Stimulated activated naive CD8-positive, alpha-beta T cell treated with anti-CD3 and anti-CD28 coated beads, Interleukin-15, Interleukin-2, amounts not matched to agents 100 ng/mL and 50 ng/mL, for 24 hours (primary cell): ENCODE data around the gene P2RX4.
"Not testable (repeated sequence)": the region's sequence is repeated elsewhere in the genome, so short reads cannot be mapped to it uniquely, and the experiment has no call there.

Experiments used
- H3K27ac Mint-ChIP-seq: one replicate; pipeline ENCODE4 v1.8.0; 2021; ENCODE audit warnings: mild to moderate bottlenecking, mixed read lengths
- H3K27me3 Mint-ChIP-seq: one replicate; pipeline ENCODE4 v1.8.0; 2021; ENCODE audit warnings: mixed read lengths
- H3K36me3 Mint-ChIP-seq: one replicate; pipeline ENCODE4 v1.8.0; 2021; ENCODE audit warnings: low read depth, mixed read lengths
- H3K4me1 Mint-ChIP-seq: one replicate; pipeline ENCODE4 v1.8.0; 2021; ENCODE audit warnings: low read depth, mixed read lengths
- H3K4me3 Mint-ChIP-seq: one replicate; pipeline ENCODE4 v1.8.0; 2021; ENCODE audit warnings: mild to moderate bottlenecking, mixed read lengths
- H3K9me3 Mint-ChIP-seq: one replicate; pipeline ENCODE4 v1.8.0; 2021; ENCODE audit warnings: mixed read lengths

P2RX4 gene

DNA sequence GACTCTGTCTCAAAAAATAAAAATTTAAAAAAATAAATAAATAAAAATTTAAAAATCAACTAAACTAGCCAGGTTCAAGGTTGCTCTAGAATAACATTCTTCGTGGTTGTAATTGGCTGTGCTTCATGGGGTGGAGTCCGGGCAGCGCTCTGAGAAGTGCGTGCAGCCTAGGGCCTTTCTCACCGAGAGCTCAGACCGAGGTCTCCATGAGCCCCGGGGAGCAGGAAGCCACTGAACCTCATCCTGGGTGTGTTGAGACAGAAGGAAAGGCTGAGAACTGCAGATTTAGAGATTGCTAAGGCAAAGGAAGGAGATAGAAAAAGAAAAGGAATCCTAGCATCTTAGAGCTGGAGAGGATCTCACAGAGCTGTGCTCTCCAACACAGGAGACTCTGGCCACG, 14.7 kb downstream of the P2RX4 start:
- peaks cover 25% of the 10 kb centered on the region for H3K36me3 Mint-ChIP-seq
- H3K27me3 Mint-ChIP-seq = no peaks in the 10 kb centered on the region
- peaks cover 37% of the 10 kb centered on the region for H3K4me1 Mint-ChIP-seq
- peak overlapping the region; percentile 71 for H3K27ac Mint-ChIP-seq
- no peaks in the 10 kb centered on the region for H3K9me3 Mint-ChIP-seq
- peak overlapping the region; percentile 33 for H3K4me3 Mint-ChIP-seq

- Mint-ChIP-seq H3K9me3 (no peaks in the 10 kb centered on the region), H3K27ac (no peak overlapping the region), H3K27me3 (no peaks in the 10 kb centered on the region)
Measured at GRCh38 chr12:121226399-121226798, 16.5 kb downstream of the P2RX4 start.

GRCh38 chr12:121226871-121227270, 16.9 kb downstream of the P2RX4 start:
- H3K27me3 Mint-ChIP-seq, H3K9me3 Mint-ChIP-seq, H3K27ac Mint-ChIP-seq, H3K4me3 Mint-ChIP-seq: not testable (repeated sequence)
- peaks cover 24% of the 10 kb centered on the region for H3K36me3 Mint-ChIP-seq
- H3K4me1 Mint-ChIP-seq = peaks cover 37% of the 10 kb centered on the region

More at GRCh38 chr12:121226399-121226798, 16.5 kb downstream of the P2RX4 start:
- Mint-ChIP-seq H3K36me3 (peaks cover 28% of the 10 kb centered on the region), H3K4me1 (peaks cover 37% of the 10 kb centered on the region), H3K4me3 (no peak overlapping the region)

GRCh38 chr12:121227294-121227693, 17.4 kb downstream of the P2RX4 start:
- Mint-ChIP-seq H3K27ac (no peak overlapping the region), H3K4me3 (no peak overlapping the region), H3K4me1 (peaks cover 37% of the 10 kb centered on the region), H3K27me3 (no peaks in the 10 kb centered on the region), H3K9me3 (no peaks in the 10 kb centered on the region), H3K36me3 (peaks cover 22% of the 10 kb centered on the region)

DNA sequence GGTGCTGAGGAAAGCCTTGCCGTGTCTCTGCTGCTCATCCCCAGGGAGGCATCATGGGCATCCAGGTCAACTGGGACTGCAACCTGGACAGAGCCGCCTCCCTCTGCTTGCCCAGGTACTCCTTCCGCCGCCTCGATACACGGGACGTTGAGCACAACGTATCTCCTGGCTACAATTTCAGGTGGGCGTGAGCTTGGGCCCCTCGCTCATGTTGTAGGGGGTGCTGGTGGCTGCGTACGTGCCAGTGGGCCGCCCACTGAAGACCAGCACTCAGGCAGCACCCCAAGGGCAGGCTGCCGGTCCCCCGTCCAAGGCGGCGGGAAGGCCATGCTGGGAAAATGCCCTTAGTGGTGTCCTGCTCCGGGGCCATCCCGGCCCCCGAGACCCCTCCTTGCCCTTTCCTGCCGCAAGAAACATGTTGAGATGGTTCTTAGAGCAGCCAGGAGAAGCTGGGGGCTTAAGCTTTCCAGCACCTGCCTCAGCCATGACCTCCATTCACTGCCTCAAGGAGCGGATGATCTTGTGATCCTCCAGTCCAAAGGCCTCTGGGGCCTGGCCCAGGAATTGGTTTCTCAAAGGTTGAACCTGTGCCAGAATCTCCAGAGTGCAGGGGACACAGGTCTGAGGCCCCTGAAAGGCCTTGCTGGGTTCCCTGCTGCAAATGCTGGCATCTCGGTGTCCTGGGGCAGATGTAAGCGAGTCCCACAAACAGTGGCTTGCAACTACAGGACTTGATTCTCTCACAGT, 19.2 kb downstream of the P2RX4 start:
- Mint-ChIP-seq H3K9me3 (no peaks in the 10 kb centered on the region), H3K4me3 (no peak overlapping the region), H3K4me1 (peaks cover 21% of the 10 kb centered on the region), H3K27me3 (no peaks in the 10 kb centered on the region), H3K36me3 (peaks cover 23% of the 10 kb centered on the region), H3K27ac (no peak overlapping the region)

DNA sequence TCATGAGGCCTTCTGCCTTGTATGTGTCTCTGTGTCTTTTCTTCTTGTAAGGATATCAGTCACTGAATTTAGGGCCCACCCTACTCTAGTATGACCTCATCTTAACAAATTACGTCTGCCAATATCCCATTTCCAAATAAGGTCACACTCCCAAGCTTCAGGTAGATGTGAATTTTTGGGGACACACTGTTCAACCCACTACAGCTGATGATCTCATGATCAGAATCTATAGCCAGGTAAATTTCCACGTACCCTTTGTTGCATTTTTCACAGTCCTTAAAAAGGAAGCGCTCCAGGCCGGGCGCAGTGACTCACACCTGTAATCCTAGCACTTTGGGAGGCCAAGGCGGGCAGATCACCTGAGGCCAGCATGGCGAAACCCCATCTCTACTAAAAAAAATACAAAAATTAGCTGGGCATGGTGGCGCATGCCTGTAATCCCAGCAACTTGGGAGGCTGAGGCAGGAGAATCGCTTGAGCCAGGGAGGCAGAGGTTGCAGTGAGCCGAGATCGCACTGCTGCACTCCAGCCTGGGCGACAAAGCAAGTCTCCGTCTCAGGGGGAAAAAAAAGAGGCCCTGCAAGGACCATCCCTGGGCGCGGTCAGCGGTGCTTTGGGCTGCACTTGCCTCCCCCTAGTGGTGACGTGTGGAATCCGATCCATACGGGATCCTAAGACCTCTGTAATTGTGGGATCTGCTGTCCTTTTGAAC, 20.1 kb downstream of the P2RX4 start:
- not testable (repeated sequence) for H3K4me3 Mint-ChIP-seq, H3K27me3 Mint-ChIP-seq, H3K9me3 Mint-ChIP-seq, H3K27ac Mint-ChIP-seq
- Mint-ChIP-seq H3K4me1 (peaks cover 12% of the 10 kb centered on the region), H3K36me3 (peaks cover 27% of the 10 kb centered on the region)

DNA sequence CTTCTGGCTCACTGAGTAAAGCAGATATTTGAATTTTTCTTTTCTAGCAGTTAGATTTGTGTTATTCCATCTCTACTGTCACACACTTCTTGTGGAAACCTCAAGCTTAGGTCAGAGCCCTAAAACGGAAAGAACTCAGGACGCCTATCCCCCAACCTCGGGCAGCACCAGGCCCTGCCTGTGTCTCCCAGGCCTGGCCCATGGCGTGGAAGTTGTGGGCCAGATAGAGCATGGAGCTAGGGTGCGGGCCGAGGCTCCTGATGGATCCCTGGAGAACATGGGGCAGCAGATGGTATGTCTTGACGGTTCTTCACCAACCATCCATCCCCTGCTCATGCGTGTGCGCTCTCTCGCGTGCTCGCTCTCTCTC, 20.6 kb downstream of the P2RX4 start:
- Mint-ChIP-seq H3K4me1 (peaks cover 10% of the 10 kb centered on the region), H3K27me3 (no peaks in the 10 kb centered on the region), H3K36me3 (peaks cover 27% of the 10 kb centered on the region), H3K9me3 (no peaks in the 10 kb centered on the region), H3K27ac (no peak overlapping the region), H3K4me3 (no peak overlapping the region)

DNA sequence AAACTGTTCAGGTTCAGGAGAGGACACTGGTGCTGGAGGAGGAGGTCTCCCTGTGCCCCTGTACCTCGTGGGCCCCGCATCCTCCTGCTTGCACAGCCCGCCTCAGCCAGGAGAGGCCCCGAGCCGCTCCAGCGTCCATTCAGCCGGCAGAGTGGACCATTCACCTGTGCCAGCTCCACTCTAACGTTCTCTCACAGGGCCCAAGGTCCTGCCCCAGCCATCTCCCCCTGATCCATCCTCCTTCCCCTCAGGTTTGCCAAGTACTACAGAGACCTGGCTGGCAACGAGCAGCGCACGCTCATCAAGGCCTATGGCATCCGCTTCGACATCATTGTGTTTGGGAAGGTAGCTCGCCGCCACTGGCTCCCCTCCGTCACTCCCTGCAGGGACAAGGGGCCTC, 22.2 kb downstream of the P2RX4 start:
- H3K27ac Mint-ChIP-seq = no peak overlapping the region
- H3K9me3 Mint-ChIP-seq = no peaks in the 10 kb centered on the region
- H3K4me1 Mint-ChIP-seq = no peaks in the 10 kb centered on the region
- H3K27me3 Mint-ChIP-seq = no peaks in the 10 kb centered on the region
- no peak overlapping the region for H3K4me3 Mint-ChIP-seq
- peaks cover 30% of the 10 kb centered on the region for H3K36me3 Mint-ChIP-seq

GRCh38 chr12:121232977-121233627, 23.2 kb downstream of the P2RX4 start:
- Mint-ChIP-seq H3K27ac (no peak overlapping the region), H3K4me1 (no peaks in the 10 kb centered on the region), H3K9me3 (no peaks in the 10 kb centered on the region), H3K27me3 (no peaks in the 10 kb centered on the region), H3K4me3 (no peak overlapping the region), H3K36me3 (peaks cover 38% of the 10 kb centered on the region)

DNA sequence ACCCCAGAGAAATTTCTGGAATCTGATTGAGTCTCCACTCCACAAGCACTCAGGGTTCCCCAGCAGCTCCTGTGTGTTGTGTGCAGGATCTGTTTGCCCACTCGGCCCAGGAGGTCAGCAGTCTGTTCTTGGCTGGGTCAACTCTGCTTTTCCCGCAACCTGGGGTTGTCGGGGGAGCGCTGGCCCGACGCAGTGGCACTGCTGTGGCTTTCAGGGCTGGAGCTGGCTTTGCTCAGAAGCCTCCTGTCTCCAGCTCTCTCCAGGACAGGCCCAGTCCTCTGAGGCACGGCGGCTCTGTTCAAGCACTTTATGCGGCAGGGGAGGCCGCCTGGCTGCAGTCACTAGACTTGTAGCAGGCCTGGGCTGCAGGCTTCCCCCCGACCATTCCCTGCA, 23.7 kb downstream of the P2RX4 start:
- Mint-ChIP-seq H3K27me3 (no peaks in the 10 kb centered on the region), H3K4me1 (no peaks in the 10 kb centered on the region), H3K36me3 (peaks cover 37% of the 10 kb centered on the region), H3K4me3 (no peak overlapping the region), H3K9me3 (no peaks in the 10 kb centered on the region), H3K27ac (no peak overlapping the region)

DNA sequence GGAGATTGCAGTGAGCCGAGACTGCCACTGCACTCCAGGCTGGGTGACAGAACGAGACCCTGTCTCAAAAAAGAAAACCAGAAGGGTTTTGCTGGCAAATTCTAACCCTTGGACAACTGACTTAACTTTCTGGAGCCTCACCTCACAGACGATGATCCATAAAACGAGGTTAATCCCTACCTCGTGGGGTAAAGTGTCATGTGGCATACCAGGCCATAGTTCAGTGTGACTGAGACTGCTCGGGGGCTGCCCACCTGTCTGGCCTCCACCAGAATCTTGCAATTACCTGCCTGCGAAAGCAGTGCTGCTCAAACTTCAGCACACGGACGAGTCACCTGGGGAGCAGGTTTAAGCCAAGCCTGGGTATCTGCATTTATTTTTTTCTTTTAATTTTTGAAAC, 26.8 kb downstream of the P2RX4 start:
- H3K4me3 Mint-ChIP-seq = no peak overlapping the region
- H3K9me3 Mint-ChIP-seq = no peaks in the 10 kb centered on the region
- H3K27me3 Mint-ChIP-seq = no peaks in the 10 kb centered on the region
- peaks cover 41% of the 10 kb centered on the region for H3K36me3 Mint-ChIP-seq
- H3K4me1 Mint-ChIP-seq = peaks cover 28% of the 10 kb centered on the region
- no peak overlapping the region for H3K27ac Mint-ChIP-seq

DNA sequence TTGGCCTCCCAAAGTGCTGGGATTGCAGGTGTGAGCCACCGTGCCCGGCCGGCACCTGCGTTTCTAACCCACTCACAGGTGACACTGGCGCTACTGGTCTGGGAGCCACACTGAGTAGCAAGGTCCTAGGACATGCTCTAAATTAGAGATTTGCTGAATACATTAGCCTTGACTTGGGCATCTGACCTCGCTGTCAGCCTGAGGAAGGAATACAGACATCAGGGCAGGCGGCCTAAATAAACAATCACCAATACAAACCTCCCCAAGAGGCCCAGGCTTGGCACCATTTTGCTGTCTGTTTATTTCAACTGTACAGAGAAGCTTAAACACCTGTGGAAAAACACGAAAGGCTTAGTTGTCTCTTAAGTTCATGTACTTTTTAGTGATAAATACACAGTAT, 27.5 kb downstream of the P2RX4 start:
- Mint-ChIP-seq H3K9me3 (no peaks in the 10 kb centered on the region), H3K36me3 (peaks cover 41% of the 10 kb centered on the region)

GRCh38 chr12:121238086-121238485, 28.2 kb downstream of the P2RX4 start:
- H3K9me3 Mint-ChIP-seq = no peaks in the 10 kb centered on the region
- no peak overlapping the region for H3K4me3 Mint-ChIP-seq
- peaks cover 41% of the 10 kb centered on the region for H3K36me3 Mint-ChIP-seq
- peaks cover 31% of the 10 kb centered on the region for H3K4me1 Mint-ChIP-seq
- no peaks in the 10 kb centered on the region for H3K27me3 Mint-ChIP-seq
- H3K27ac Mint-ChIP-seq = peak overlapping the region; percentile 23

More for the DNA sequence above, 27.5 kb downstream of the P2RX4 start:
- Mint-ChIP-seq H3K4me1 (peaks cover 31% of the 10 kb centered on the region), H3K4me3 (no peak overlapping the region), H3K27me3 (no peaks in the 10 kb centered on the region), H3K27ac (no peak overlapping the region)

DNA sequence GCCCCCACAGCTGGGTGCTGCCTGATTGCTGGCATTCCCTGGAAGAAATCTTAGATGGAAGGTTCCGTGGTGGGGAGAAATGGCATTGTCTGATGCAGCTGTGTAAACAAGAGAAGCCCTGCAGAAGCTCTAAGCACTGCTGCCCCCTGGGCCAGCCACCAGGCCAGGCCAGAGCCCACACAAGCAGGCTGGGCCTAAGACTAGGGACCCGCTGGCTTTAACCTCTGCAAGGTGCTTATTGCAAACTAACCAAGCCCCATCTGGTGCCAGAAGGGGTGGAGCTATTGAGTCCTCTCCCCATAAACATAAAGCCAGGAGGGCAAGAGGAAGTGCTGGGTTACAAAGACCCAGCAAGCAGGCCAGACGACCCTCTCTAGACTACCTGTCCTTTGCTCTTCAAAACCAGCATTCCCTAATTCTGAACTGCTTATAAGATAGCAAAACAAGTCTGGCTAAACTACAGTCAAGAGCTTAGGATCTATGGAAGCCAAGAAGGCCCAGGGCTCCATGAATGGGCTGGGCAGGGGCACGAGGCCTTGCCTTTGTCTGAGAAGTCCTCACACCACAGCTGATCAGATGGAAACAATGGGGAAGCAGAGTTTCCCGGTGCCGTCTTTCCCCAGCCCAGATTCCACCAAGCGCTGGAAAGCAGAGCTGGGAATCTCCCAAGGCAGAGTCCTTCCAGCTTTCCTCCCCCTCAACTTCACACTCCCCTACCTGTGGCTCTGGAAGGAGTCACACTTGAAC, 28.8 kb downstream of the P2RX4 start:
- H3K4me3 Mint-ChIP-seq = no peak overlapping the region
- H3K36me3 Mint-ChIP-seq = peaks cover 43% of the 10 kb centered on the region

More for the DNA sequence above, 28.8 kb downstream of the P2RX4 start:
- no peaks in the 10 kb centered on the region for H3K27me3 Mint-ChIP-seq
- peaks cover 35% of the 10 kb centered on the region for H3K4me1 Mint-ChIP-seq
- no peaks in the 10 kb centered on the region for H3K9me3 Mint-ChIP-seq
- peak overlapping the region; percentile 94 for H3K27ac Mint-ChIP-seq
